Nucleus accumbens (tissue), 56 donors: ENCODE data around the gene ARID3B.
"Not testable (repeated sequence)": the region's sequence is repeated elsewhere in the genome, so short reads cannot be mapped to it uniquely, and the experiment has no call there.

Source experiments
- DNase-seq, 56 donors: peaks; one replicate each; lab custom pipeline; 2025; lab: John Stamatoyannopoulos, UW

Gene ARID3B

GRCh38 chr15:74618841-74619596 is 78.0 kb downstream of the ARID3B start:
- no peak for DNase-seq

- DNase-seq, result no peak
Observed at GRCh38 chr15:74619916-74620635, 79.1 kb downstream of the ARID3B start.

DNA sequence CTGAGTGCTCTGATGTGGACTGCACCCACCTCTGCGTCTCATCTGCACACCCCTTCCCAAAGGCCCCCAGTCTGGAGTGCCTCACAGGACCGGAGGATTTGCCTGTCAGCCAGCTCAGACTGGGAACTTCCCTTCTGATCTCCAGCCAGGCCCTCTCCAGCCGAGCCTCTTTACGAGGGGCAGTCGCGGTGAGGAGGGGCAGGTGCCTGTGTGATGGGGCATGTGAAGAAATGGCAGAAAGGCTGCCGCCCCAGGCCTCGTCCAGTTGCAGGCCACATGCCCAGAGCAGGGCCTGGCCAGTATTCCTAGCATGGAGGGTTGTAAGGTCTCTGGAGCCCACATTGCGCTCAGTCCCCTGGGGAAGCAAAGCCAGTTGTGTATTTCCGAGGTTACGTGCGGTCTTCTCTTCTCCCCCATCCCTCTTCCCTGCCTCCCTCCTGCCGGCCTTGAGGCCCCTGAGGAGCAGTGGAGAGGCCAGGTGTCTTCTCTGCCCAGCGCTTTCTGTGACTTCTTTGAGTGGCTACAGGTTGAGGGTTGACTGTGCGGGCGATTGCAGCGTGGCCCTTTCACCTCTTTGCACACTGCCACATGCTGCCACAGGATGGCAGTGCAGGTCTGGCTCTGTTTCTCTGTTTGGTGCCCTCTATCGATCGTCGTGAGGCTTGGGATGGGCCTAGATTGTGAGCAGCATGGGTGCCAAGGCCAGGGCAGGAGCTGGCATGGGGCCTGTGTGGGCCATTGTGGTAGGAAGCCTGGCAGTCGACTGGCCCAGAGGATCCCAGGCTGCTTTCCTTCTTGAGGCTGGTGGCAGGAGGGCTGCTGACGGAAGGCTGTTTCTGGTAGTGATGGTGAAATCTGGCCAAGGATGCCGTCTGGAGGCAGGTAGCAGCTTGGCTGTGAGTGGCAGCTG is 79.9 kb downstream of the ARID3B start:
- DNase-seq, result peak in 52 of 56 donors; percentile 14 to 91 (median 64)

- no peak for DNase-seq
Observed at GRCh38 chr15:74621546-74621920, 80.5 kb downstream of the ARID3B start.

GRCh38 chr15:74621936-74622335 is 80.9 kb downstream of the ARID3B start:
- DNase-seq, result peak in 33 of 56 donors; percentile 11 to 79 (median 37)

GRCh38 chr15:74622758-74623157 is 81.7 kb downstream of the ARID3B start:
- DNase-seq, result no peak

- DNase-seq, result no peak
Observed at GRCh38 chr15:74624020-74624602, 83.1 kb downstream of the ARID3B start.

- no peak for DNase-seq
Observed at GRCh38 chr15:74625693-74626092, 84.7 kb downstream of the ARID3B start.

DNA sequence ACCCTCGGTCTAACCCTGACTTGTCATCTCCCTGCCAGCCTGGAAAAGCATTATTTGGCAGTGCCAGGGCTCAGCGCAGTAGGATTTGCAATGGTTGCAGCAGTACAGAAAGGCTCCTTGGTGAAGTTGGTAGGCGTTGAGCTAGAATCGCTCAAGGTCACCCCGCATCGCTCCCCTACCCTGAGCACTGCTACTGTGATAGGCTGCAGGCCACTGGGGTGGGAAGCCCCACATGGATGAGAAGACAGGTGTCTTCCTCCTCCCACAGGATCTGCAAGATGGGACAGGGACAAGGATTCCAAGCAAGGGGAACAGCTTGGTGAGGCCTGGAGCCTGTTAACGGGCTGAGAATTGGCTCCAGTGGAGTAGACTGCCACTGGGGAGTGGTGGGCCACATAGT is 85.3 kb downstream of the ARID3B start:
- no peak for DNase-seq

GRCh38 chr15:74626752-74627692 is 86.0 kb downstream of the ARID3B start:
- peak in 16 of 56 donors; percentile 8 to 54 (median 24) for DNase-seq

DNA sequence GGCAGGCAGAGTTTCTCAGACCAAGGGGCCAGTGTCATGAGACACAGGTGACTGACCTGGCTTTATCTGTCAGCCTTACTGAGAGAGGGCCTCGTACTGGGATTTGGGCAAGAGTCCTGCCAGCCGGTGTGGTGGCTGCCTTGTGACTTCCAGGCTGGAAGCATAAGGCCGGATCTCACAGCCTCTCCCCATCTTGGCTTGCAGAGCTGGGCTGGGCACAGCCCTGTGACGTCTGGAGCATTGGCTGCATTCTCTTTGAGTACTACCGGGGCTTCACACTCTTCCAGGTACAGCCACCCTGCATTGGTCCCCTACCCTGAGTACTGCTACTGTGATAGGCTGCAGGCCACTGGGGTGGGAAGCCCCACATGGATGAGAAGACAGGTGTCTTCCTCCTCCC is 86.7 kb downstream of the ARID3B start:
- no peak for DNase-seq

- DNase-seq, result no peak
Observed at GRCh38 chr15:74628199-74628598, 87.2 kb downstream of the ARID3B start.

GRCh38 chr15:74628949-74629348 is 87.9 kb downstream of the ARID3B start:
- DNase-seq, result no peak

DNA sequence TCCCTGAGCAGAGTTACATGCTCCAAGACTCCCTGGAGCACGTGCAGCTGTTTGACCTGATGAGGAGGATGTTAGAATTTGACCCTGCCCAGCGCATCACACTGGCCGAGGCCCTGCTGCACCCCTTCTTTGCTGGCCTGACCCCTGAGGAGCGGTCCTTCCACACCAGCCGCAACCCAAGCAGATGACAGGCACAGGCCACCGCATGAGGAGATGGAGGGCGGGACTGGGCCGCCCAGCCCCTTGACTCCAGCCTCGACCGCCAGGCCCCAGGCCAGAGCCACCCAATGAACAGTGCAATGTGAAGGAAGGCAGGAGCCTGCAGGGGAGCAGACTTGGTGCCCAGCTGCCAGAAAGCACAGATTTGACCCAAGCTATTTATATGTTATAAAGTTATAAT is 88.7 kb downstream of the ARID3B start:
- not testable (repeated sequence) for DNase-seq

- DNase-seq, result no peak
Observed at GRCh38 chr15:74630284-74631086, 89.5 kb downstream of the ARID3B start.

DNA sequence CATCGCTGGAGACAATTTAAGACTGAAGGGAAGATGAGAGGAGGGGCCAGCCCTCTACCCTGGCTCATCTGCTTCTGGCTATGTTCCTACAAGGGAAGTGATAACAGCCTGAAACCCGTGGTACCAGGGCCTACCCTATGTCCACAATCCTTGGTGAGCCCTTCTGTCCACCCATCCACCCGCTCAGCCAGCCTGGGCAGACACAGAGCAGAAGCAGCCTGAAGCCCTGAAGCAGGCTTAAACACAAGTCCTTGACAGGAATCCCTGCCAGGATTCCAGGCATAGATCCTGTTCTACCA is 90.0 kb downstream of the ARID3B start:
- DNase-seq, result no peak

DNA sequence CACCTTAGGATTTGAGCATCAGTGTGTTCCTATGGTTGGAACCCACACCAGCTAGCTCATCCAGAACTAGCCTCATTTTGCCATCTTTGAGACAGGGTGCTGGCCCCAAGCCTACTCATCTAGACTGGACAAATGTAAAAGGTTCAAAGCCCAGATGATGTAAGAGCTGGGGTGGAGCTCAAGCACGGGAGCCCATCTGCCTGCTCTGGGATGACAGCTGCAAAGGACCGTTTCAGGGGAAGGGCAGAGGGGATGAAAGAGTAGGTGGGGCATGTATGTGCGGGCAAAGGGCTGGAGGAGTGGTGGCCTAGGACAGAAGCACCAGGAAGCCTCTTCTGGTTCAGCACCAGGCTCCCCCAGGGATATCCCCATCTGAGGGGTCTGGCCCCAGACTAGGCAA is 90.4 kb downstream of the ARID3B start:
- DNase-seq, result no peak

- peak in 32 of 56 donors; percentile 8 to 70 (median 32) for DNase-seq
Observed at GRCh38 chr15:74631935-74632560, 91.0 kb downstream of the ARID3B start.
